SK-N-SH treated with all-trans-retinoic acid at 6 μM for 48 hours (cell line): ENCODE measurements around the gene KRTAP4-12.
"Not testable (repeated sequence)": the region's sequence is repeated elsewhere in the genome, so short reads cannot be mapped to it uniquely, and the experiment has no call there.

Source experiments
- ATAC-seq: fragments of 200-7000 bp; cut with Tn5 transposase; 3 replicates; pipeline ENCODE4 v1.9.1; 2020; ENCODE audit warnings: mild to moderate bottlenecking, moderate library complexity
- ARNTL ChIP-seq: fragments of 450-650 bp; formaldehyde crosslinking; IDR thresholded peaks from 2 replicates; pipeline ENCODE4 v1.5.0; 2020; ENCODE audit warnings: low read depth, mild to moderate bottlenecking, moderate library complexity, borderline replicate concordance
- BACH2 ChIP-seq: fragments of 250-450 bp; sonication (Bioruptor Pico); IDR thresholded peaks from 2 replicates; pipeline ENCODE4 v1.9.0; 2021; ENCODE audit warnings: mild to moderate bottlenecking, borderline replicate concordance
- CSDC2 ChIP-seq: fragments of 250-450 bp; sonication (Bioruptor Pico); IDR thresholded peaks from 2 replicates; pipeline ENCODE4 v1.5.0; 2020; ENCODE audit warnings: mild to moderate bottlenecking, moderate library complexity
- ESRRG ChIP-seq: fragments of 250-450 bp; sonication (Bioruptor Pico); IDR thresholded peaks from 2 replicates; pipeline ENCODE4 v1.6.1; 2021; ENCODE audit warnings: mild to moderate bottlenecking
- GLIS3 ChIP-seq: fragments of 250-450 bp; sonication (Bioruptor Pico); IDR thresholded peaks from 2 replicates; pipeline ENCODE4 v1.5.0; 2020; ENCODE audit warnings: mild to moderate bottlenecking, moderate library complexity
- ISL1 ChIP-seq: fragments of 250-450 bp; sonication (Bioruptor Pico); IDR thresholded peaks from 2 replicates; pipeline ENCODE4 v2.1.2; 2022; ENCODE audit warnings: mild to moderate bottlenecking, moderate library complexity
- OSR1 ChIP-seq: fragments of 250-450 bp; sonication (Bioruptor Pico); IDR thresholded peaks from 2 replicates; pipeline ENCODE4 v1.8.0; 2022; ENCODE audit warnings: moderate library complexity, mild to moderate bottlenecking, inconsistent platforms
- PATZ1 ChIP-seq: fragments of 250-450 bp; sonication (Bioruptor Pico); IDR thresholded peaks from 2 replicates; pipeline ENCODE4 v1.8.0; 2020; ENCODE audit warnings: mild to moderate bottlenecking, moderate library complexity, borderline replicate concordance
- POU6F1 ChIP-seq: fragments of 250-450 bp; sonication (Bioruptor Pico); IDR thresholded peaks from 2 replicates; pipeline ENCODE4 v1.8.0; 2021; ENCODE audit warnings: low read depth, mild to moderate bottlenecking, moderate library complexity, borderline replicate concordance
- PPARA ChIP-seq: fragments of 250-450 bp; sonication (Bioruptor Pico); IDR thresholded peaks from 2 replicates; pipeline ENCODE4 v1.5.0; 2020; ENCODE audit warnings: mild to moderate bottlenecking, borderline replicate concordance
- SNAI2 ChIP-seq: fragments of 250-450 bp; sonication (Bioruptor Pico); IDR thresholded peaks from 2 replicates; pipeline ENCODE4 v1.5.0; 2020; ENCODE audit warnings: mild to moderate bottlenecking, moderate library complexity
- TCF4 ChIP-seq: fragments of 250-450 bp; sonication (Bioruptor Pico); IDR thresholded peaks from 2 replicates; pipeline ENCODE4 v1.8.0; 2021; ENCODE audit warnings: mild to moderate bottlenecking, moderate library complexity, borderline replicate concordance
- TOX ChIP-seq: fragments of 250-450 bp; sonication (Bioruptor Pico); IDR thresholded peaks from 2 replicates; pipeline ENCODE4 v1.8.0; 2021; ENCODE audit warnings: mild to moderate bottlenecking, moderate library complexity, borderline replicate concordance
- ZC3H10 ChIP-seq: fragments of 250-450 bp; sonication (Bioruptor Pico); IDR thresholded peaks from 2 replicates; pipeline ENCODE4 v1.5.1; 2021; ENCODE audit warnings: mild to moderate bottlenecking, moderate library complexity
- ZFP3 ChIP-seq: fragments of 250-450 bp; sonication (Bioruptor Pico); IDR thresholded peaks from 2 replicates; pipeline ENCODE4 v1.5.0; 2020; ENCODE audit warnings: mild to moderate bottlenecking, moderate library complexity
- ZFP30 ChIP-seq: fragments of 450-650 bp; formaldehyde crosslinking; IDR thresholded peaks from 2 replicates; pipeline ENCODE4 v1.5.0; 2022; ENCODE audit warnings: mild to moderate bottlenecking, moderate library complexity
- ZNF565 ChIP-seq: fragments of 450-650 bp; formaldehyde crosslinking; conservative IDR thresholded peaks from 2 replicates; pipeline ENCODE4 v1.5.0; 2020; ENCODE audit warnings: low read depth, mild to moderate bottlenecking, moderate library complexity
- ZNF8 ChIP-seq: fragments of 450-650 bp; formaldehyde crosslinking; IDR thresholded peaks from 2 replicates; pipeline ENCODE4 v1.5.0; 2020; ENCODE audit warnings: mild to moderate bottlenecking, moderate library complexity
- TF ChIP-seq, protein P1 (sequence below): fragments of 250-450 bp; sonication (Bioruptor Pico); IDR thresholded peaks from 2 replicates; pipeline ENCODE4 v1.5.0; 2020; ENCODE audit warnings: mild to moderate bottlenecking, moderate library complexity
- TF ChIP-seq, protein P2 (sequence below): fragments of 250-450 bp; sonication (Bioruptor Pico); IDR thresholded peaks from 2 replicates; pipeline ENCODE4 v1.5.1; 2021; ENCODE audit warnings: mild to moderate bottlenecking, moderate library complexity

The KRTAP4-12 gene

DNA sequence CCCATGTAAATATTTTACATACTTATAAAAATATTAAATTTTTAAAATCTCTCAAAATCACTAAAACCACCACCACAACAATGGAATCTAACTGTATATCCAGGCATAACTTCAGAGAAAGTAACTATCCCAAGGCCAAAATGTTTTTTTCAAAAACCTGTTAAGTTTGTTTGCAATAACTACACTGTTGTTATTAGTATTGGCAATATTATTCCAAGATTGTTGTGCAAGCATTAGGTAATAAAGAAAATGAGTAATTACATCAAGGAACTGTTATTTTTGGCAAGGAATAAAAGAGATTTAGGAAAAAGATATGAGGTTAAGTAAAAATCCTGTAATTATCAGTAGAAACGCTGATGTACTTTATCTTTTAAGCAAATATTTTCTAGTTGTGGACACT is 3.4 kb upstream of the KRTAP4-12 start (continued):
- TF ChIP-seq, protein P1, sequence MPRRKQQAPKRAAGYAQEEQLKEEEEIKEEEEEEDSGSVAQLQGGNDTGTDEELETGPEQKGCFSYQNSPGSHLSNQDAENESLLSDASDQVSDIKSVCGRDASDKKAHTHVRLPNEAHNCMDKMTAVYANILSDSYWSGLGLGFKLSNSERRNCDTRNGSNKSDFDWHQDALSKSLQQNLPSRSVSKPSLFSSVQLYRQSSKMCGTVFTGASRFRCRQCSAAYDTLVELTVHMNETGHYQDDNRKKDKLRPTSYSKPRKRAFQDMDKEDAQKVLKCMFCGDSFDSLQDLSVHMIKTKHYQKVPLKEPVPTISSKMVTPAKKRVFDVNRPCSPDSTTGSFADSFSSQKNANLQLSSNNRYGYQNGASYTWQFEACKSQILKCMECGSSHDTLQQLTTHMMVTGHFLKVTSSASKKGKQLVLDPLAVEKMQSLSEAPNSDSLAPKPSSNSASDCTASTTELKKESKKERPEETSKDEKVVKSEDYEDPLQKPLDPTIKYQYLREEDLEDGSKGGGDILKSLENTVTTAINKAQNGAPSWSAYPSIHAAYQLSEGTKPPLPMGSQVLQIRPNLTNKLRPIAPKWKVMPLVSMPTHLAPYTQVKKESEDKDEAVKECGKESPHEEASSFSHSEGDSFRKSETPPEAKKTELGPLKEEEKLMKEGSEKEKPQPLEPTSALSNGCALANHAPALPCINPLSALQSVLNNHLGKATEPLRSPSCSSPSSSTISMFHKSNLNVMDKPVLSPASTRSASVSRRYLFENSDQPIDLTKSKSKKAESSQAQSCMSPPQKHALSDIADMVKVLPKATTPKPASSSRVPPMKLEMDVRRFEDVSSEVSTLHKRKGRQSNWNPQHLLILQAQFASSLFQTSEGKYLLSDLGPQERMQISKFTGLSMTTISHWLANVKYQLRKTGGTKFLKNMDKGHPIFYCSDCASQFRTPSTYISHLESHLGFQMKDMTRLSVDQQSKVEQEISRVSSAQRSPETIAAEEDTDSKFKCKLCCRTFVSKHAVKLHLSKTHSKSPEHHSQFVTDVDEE (CRISPR knock-in tag) = no peak
- TF ChIP-seq TOX (CRISPR knock-in tag) (no peak), ISL1 (CRISPR knock-in tag) (no peak)

DNA sequence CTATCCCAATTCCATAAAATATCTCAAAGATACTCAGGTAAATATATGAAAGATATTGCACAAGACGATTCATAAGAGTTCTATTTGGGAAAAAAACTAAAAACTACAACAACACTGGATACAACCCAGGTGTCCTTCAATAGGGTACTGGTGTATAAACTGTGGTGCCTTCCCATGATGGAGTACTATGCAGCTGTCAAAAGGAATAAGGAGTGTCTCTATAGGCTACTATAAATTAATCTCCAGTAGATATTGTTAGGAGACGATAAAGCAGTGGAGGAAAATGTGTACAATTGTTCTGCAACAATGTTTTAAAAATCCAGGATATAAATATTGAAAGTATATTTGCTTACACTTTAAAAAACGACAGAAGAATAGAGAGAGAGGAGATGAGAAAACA is 2.4 kb upstream of the KRTAP4-12 start:
- no peak for ATAC-seq
- TF ChIP-seq ESRRG (CRISPR knock-in tag) = no peak
- no peak for TF ChIP-seq PATZ1 (CRISPR knock-in tag)
- no peak for TF ChIP-seq GLIS3 (CRISPR knock-in tag)
- TF ChIP-seq ZFP30 = no peak
- no peak for TF ChIP-seq PPARA
- TF ChIP-seq POU6F1 (CRISPR knock-in tag) = no peak
- no peak for TF ChIP-seq SNAI2 (CRISPR knock-in tag)
- no peak for TF ChIP-seq ZNF565 (CRISPR knock-in tag)
- no peak for TF ChIP-seq ZFP3 (CRISPR knock-in tag)
- no peak for TF ChIP-seq TOX (CRISPR knock-in tag)
- no peak for TF ChIP-seq ZC3H10 (CRISPR knock-in tag)
- TF ChIP-seq, protein P2, sequence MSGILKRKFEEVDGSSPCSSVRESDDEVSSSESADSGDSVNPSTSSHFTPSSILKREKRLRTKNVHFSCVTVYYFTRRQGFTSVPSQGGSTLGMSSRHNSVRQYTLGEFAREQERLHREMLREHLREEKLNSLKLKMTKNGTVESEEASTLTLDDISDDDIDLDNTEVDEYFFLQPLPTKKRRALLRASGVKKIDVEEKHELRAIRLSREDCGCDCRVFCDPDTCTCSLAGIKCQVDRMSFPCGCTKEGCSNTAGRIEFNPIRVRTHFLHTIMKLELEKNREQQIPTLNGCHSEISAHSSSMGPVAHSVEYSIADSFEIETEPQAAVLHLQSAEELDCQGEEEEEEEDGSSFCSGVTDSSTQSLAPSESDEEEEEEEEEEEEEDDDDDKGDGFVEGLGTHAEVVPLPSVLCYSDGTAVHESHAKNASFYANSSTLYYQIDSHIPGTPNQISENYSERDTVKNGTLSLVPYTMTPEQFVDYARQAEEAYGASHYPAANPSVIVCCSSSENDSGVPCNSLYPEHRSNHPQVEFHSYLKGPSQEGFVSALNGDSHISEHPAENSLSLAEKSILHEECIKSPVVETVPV (CRISPR knock-in tag) = no peak
- TF ChIP-seq OSR1 (CRISPR knock-in tag) = no peak

GRCh38 chr17:41125064-41125463 is 1.1 kb upstream of the KRTAP4-12 start:
- no peak for ATAC-seq
- TF ChIP-seq PATZ1 (CRISPR knock-in tag) (no peak), ZNF565 (CRISPR knock-in tag) (no peak), TOX (CRISPR knock-in tag) (no peak), TCF4 (no peak), SNAI2 (CRISPR knock-in tag) (no peak), BACH2 (CRISPR knock-in tag) (no peak), ZFP30 (no peak), ZFP3 (CRISPR knock-in tag) (no peak), POU6F1 (CRISPR knock-in tag) (no peak), CSDC2 (CRISPR knock-in tag) (no peak), ZC3H10 (CRISPR knock-in tag) (no peak), ARNTL (CRISPR knock-in tag) (no peak), ESRRG (CRISPR knock-in tag) (no peak), PPARA (no peak), ZNF8 (CRISPR knock-in tag) (no peak)
- TF ChIP-seq, protein P2 (CRISPR knock-in tag) = no peak

DNA sequence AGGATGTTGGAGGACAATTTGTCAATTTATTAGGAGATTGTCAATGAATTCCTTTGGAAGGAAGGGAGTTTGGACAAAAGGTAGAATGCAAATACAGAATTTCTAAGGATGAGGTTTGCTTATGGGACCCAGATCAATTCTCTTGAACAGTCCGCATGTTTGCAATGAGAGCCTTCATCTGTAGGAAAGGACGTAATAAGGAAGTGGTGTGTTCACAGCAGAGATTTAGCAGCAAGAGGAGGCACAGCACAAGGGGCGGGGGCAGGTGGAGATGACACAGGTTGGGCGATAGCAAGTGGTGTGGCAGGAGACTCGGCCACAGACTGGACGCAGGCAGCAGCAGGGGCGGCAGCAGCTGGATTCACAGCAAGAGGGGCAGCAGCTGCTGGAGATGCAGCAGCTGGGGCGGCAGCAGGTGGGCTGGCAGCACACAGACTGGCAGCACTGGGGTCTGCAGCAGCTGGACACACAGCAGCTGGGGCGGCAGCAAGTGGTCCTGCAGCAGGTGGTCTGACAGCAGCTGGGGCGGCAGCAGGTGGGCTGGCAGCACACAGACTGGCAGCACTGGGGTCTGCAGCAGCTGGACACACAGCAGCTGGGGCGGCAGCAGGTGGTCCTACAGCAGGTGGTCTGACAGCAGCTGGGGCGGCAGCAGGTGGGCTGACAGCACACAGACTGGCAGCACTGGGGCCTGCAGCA is 541 bp downstream of the KRTAP4-12 start:
- not testable (repeated sequence) for ATAC-seq
